Raji (cell line): ENCODE measurements around the gene FAT1.

ENCODE experiments used
- POLR2A ChIP-seq: IDR thresholded peaks from 2 replicates; pipeline ENCODE4 v1.6.1; 2011; ENCODE audit warnings: low read depth, low read length, control low read depth; ENCODE audit not compliant: insufficient read depth

FAT1 gene

GRCh38 chr4:186700746-186701145, 22.9 kb downstream of the FAT1 start:
- TF ChIP-seq POLR2A, result no peak

GRCh38 chr4:186699881-186700397, 23.7 kb downstream of the FAT1 start:
- TF ChIP-seq POLR2A, result no peak

- no peak for TF ChIP-seq POLR2A
These were observed 24.4 kb downstream of the FAT1 start for GRCh38 chr4:186699298-186699697.

- no peak for TF ChIP-seq POLR2A
These were observed 25.1 kb downstream of the FAT1 start for GRCh38 chr4:186698525-186698924.

GRCh38 chr4:186698028-186698427, 25.6 kb downstream of the FAT1 start:
- TF ChIP-seq POLR2A, result no peak

GRCh38 chr4:186695392-186695791, 28.3 kb downstream of the FAT1 start:
- no peak for TF ChIP-seq POLR2A

- no peak for TF ChIP-seq POLR2A
These were observed 29.8 kb downstream of the FAT1 start for GRCh38 chr4:186693894-186694293.

- no peak for TF ChIP-seq POLR2A
These were observed 30.4 kb downstream of the FAT1 start for GRCh38 chr4:186693159-186693815.

- no peak for TF ChIP-seq POLR2A
These were observed 32.3 kb downstream of the FAT1 start for GRCh38 chr4:186691396-186691795.

- no peak for TF ChIP-seq POLR2A
These were observed 34.2 kb downstream of the FAT1 start for GRCh38 chr4:186689476-186689875.

GRCh38 chr4:186688150-186688943, 35.3 kb downstream of the FAT1 start:
- no peak for TF ChIP-seq POLR2A

- TF ChIP-seq POLR2A, result no peak
These were observed 36.4 kb downstream of the FAT1 start for GRCh38 chr4:186687265-186687664.

- TF ChIP-seq POLR2A, result no peak
These were observed 37.9 kb downstream of the FAT1 start for GRCh38 chr4:186685767-186686183.

GRCh38 chr4:186684889-186685309, 38.8 kb downstream of the FAT1 start:
- TF ChIP-seq POLR2A, result no peak

- TF ChIP-seq POLR2A, result no peak
These were observed 39.4 kb downstream of the FAT1 start for GRCh38 chr4:186684220-186684619.

- no peak for TF ChIP-seq POLR2A
These were observed 43.0 kb downstream of the FAT1 start for GRCh38 chr4:186680641-186681040.
